Cardiac muscle cell (in vitro differentiated cells and primary cell): ENCODE results near the gene FRMD1. TPM values are rescaled to one million over a fixed set of nuclear protein-coding genes. Genes with fewer than 3 reads are reported as not detected.
A peak's percentile ranks its signal among the peaks of the same experiment; 100 is the strongest.

Experiments
- DNase-seq, 2 donors: peaks; one replicate each; pipeline versions ENCODE4 v3.0.0 to v3.0.0-alpha.2; 2010 to 2017; ENCODE audit warnings: low read depth in 1 of 2, low spot score in 1 of 2
- H3K27ac ChIP-seq: fragments of 200-600 bp; sonication (generic); 2 replicates; pipeline ENCODE4 v1.5.1; 2016
- H3K27me3 ChIP-seq: fragments of 200-600 bp; sonication (generic); 2 replicates; pipeline ENCODE4 v1.6.0; 2016; ENCODE audit warnings: control low read depth
- H3K36me3 ChIP-seq: fragments of 200-600 bp; sonication (generic); 2 replicates; pipeline ENCODE4 v1.5.1; 2016; ENCODE audit warnings: control low read depth
- H3K4me1 ChIP-seq: fragments of 200-600 bp; sonication (generic); 2 replicates; pipeline ENCODE4 v1.8.1; 2017; ENCODE audit warnings: low read depth, mild to moderate bottlenecking, mixed run types
- H3K4me3 ChIP-seq: fragments of 200-600 bp; sonication (generic); 2 replicates; pipeline ENCODE4 v1.5.1; 2016; ENCODE audit warnings: mild to moderate bottlenecking
- H3K9me3 ChIP-seq: fragments of 200-600 bp; sonication (generic); 2 replicates; pipeline ENCODE4 v1.5.1; 2017; ENCODE audit warnings: low read depth, mild to moderate bottlenecking, control low read depth
- polyA plus RNA-seq: library from polyadenylated mRNA; unstranded; fragments of >200 nt; fragmentation: Nextera tagmentation; extraction: Ambion mirVana; gene quantifications from 2 replicates; pipeline ENCODE4 v1.2.1, GENCODE V29; 2016
- total RNA-seq: library from RNA; depleted of rRNA; stranded (reverse); fragments of >200 nt; gene quantifications from 2 replicates; pipeline ENCODE4 v1.2.3, GENCODE V29; 2016
- TF ChIP-seq, protein P1 (sequence below): IDR thresholded peaks from 2 replicates; pipeline ENCODE4 v1.5.1; 2012; ENCODE audit warnings: low read depth, mild to moderate bottlenecking, low read length

The FRMD1 gene
- total and polyA plus RNA-seq, 2 experiments from 2014 or later = 0.09 TPM; not detected in 1

DNA sequence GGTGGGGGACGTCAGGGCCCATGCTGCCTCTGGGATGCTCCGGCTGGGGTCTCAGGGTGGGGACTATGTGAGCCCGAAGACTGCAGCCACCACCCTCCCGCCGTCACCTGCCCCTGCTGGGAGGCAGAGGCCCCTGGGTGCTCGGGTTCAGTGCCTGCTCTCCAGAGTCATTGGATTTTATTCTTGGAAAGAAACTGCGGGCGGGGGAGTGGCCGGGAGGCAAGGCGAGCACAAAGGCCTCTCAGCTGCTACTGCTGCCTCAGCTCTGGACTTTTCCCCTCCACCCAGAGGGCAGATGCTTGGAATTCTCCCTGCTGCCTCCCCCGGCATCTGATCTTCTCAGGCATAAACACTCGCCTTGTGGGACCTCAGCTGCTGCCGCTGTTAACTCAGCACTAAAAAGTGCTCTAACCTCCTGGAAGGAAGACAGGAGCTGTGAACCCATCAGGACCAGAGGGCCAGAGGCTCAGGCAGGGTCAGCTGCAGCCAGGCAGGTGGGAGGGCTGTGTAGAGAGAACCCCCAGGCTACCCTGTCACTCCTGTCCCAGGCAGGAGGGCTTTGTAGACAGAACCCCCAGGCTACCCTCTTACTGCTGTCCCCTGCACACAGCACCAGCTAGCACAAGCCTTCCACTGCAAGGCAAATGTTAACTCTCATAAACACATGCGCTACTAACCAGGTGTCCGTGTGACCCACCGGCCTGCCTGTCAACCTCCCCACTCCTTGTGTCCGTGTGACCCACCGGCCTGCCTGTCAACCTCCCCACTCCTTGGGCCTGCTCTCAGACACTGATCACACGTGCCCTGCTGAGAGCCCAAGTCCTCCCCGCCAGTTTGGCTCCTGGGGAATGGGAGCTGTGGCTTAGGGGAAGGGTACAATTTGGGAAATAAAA is 9.4 kb upstream of the FRMD1 start:
- TF ChIP-seq, protein P1, sequence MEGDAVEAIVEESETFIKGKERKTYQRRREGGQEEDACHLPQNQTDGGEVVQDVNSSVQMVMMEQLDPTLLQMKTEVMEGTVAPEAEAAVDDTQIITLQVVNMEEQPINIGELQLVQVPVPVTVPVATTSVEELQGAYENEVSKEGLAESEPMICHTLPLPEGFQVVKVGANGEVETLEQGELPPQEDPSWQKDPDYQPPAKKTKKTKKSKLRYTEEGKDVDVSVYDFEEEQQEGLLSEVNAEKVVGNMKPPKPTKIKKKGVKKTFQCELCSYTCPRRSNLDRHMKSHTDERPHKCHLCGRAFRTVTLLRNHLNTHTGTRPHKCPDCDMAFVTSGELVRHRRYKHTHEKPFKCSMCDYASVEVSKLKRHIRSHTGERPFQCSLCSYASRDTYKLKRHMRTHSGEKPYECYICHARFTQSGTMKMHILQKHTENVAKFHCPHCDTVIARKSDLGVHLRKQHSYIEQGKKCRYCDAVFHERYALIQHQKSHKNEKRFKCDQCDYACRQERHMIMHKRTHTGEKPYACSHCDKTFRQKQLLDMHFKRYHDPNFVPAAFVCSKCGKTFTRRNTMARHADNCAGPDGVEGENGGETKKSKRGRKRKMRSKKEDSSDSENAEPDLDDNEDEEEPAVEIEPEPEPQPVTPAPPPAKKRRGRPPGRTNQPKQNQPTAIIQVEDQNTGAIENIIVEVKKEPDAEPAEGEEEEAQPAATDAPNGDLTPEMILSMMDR = no peak
- H3K27me3 ChIP-seq = no peaks in the 10 kb centered on the region
- H3K9me3 ChIP-seq = no peaks in the 10 kb centered on the region
- H3K27ac ChIP-seq = peak overlapping the region; percentile 87
- no peak overlapping the region for H3K4me3 ChIP-seq
- peaks cover 18% of the 10 kb centered on the region for H3K4me1 ChIP-seq
- no peaks in the 10 kb centered on the region for H3K36me3 ChIP-seq
- peak; percentile 81 to 89 for DNase-seq

DNA sequence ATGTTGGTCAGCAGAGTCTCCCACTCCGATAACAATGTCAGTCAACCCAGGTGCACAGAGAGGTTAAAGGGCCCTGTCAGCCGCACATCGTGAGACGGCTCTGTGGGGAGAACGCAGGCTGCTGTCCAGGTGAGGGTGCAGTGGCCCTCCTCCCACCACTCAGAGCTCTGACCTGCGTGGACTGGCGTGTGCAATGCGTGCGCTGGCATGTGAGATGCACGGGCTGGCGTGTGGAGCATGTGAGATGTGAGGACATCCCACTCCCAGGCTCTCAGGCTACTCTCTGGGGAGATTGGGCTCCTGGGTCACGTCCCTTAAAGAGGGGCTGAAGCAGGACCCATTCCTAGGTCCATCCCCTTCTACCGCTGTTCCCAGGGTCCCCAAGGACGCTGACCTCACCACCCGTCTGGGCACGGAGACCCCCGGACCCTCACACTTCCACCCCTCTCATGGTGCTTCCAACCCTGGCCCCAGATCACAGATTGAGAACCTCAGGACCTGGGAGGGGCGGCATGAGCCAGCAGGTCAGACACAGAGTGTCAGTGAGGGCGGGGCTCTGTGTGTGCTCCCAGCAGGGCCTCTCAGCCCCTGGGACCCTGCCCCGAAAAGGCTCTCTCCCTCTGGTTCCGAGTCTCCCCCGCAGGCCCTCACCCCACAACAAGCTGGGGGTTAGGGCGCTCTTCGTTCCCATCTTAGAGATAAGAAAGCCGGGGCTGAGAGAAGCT is 8.6 kb upstream of the FRMD1 start:
- peaks cover 18% of the 10 kb centered on the region for H3K4me1 ChIP-seq
- TF ChIP-seq, protein P1 = no peak
- no peaks in the 10 kb centered on the region for H3K27me3 ChIP-seq
- no peaks in the 10 kb centered on the region for H3K36me3 ChIP-seq
- no peak overlapping the region for H3K4me3 ChIP-seq
- no peak for DNase-seq
- peak overlapping the region; percentile 87 for H3K27ac ChIP-seq
- H3K9me3 ChIP-seq = no peaks in the 10 kb centered on the region

- no peaks in the 10 kb centered on the region for H3K27me3 ChIP-seq
- no peaks in the 10 kb centered on the region for H3K36me3 ChIP-seq
- TF ChIP-seq, protein P1 = no peak
- H3K4me3 ChIP-seq = no peak overlapping the region
- H3K4me1 ChIP-seq = peaks cover 18% of the 10 kb centered on the region
- no peak for DNase-seq
- H3K27ac ChIP-seq = no peak overlapping the region
- H3K9me3 ChIP-seq = no peaks in the 10 kb centered on the region
These were observed 7.6 kb upstream of the FRMD1 start for GRCh38 chr6:168086616-168087015.

DNA sequence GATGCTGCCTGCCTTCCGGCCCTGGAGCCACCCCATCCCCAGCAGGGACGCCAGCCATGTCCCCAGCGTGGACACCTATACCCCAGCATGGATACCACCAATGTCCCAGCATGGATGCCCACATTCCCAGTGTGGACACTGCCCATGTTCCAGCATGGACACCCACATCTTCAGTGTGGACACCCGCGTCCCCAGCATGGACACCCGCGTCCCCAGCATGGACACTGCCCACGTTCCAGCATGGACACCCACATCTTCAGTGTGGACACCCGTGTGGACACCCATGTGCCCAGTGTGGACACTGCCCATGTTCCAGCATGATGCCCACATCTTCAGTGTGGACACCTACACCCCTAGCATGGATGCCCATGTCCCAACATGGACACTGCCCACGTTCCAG is 7.1 kb upstream of the FRMD1 start:
- no peaks in the 10 kb centered on the region for H3K27me3 ChIP-seq
- no peak for DNase-seq
- H3K4me1 ChIP-seq = peaks cover 18% of the 10 kb centered on the region
- TF ChIP-seq, protein P1 = no peak
- no peak overlapping the region for H3K27ac ChIP-seq
- no peaks in the 10 kb centered on the region for H3K36me3 ChIP-seq
- no peaks in the 10 kb centered on the region for H3K9me3 ChIP-seq
- no peak overlapping the region for H3K4me3 ChIP-seq

DNA sequence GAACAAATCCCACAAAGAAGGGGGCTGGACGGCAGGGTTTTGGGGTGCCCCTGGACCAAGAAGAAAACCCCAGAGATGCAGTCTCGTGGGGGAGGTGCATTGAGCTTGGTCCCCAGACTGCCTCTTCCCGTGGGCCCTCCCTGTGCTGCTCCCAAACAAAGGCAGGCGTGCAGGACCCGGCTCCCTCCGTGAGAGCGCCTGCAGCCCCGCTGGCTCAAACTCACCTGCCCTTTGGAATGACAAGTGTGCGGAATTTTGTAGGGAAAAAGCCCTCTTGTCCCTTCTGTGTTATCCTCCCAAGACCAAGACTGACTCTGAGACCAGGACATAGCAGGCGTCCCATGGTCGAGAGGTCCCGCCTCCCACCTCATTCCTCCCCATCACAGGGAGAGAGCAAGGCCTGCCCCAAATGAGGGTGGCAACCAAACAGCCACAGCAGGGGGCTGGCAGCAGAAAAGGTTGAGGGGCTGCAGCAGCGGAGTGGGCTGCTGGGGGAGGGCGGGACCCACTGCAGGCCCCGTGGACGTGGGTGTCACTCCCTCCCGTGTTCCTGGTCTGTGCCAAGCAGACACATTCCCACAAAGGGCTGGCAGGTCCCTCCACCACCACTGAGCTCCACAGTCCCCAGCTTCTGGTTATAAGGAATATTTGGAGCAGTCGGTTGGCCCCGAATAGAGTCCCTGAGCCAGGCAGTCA is 5.6 kb upstream of the FRMD1 start:
- TF ChIP-seq, protein P1 = no peak
- no peaks in the 10 kb centered on the region for H3K27me3 ChIP-seq
- H3K36me3 ChIP-seq = no peaks in the 10 kb centered on the region
- H3K4me1 ChIP-seq = peaks cover 18% of the 10 kb centered on the region
- H3K9me3 ChIP-seq = no peaks in the 10 kb centered on the region
- no peak overlapping the region for H3K27ac ChIP-seq
- no peak overlapping the region for H3K4me3 ChIP-seq
- DNase-seq = no peak
